Liver (tissue), 9 donors: Measurements from ENCODE around the gene ADGRV1. TPM values are rescaled to one million over a fixed set of nuclear protein-coding genes. Genes with fewer than 3 reads are reported as not detected.

Source experiments
- DNase-seq: peaks from one replicate; pipeline ENCODE4 v3.0.0-alpha.2; 2017; ENCODE audit warnings: low spot score
- H3K27ac ChIP-seq, 2 donors: one replicate each; pipeline ENCODE4 v1.7.0; 2013; ENCODE audit warnings: inconsistent platforms in 2 of 2, low read length in 2 of 2, control low read depth in 1 of 2, low read depth in 1 of 2, mild to moderate bottlenecking in 1 of 2
- H3K27me3 ChIP-seq, 4 donors: one replicate each; pipeline versions ENCODE4 v1.6.1 to v1.7.0; 2013; ENCODE audit warnings: low read length in 3 of 4, inconsistent platforms in 1 of 4, mild to moderate bottlenecking in 1 of 4, moderate library complexity in 1 of 4; ENCODE audit not compliant: control insufficient read depth in 4 of 4, insufficient read depth in 4 of 4
- H3K36me3 ChIP-seq, 4 donors: one replicate each; pipeline versions ENCODE4 v1.6.1 to v1.7.0; 2013; ENCODE audit warnings: low read length in 3 of 4, mild to moderate bottlenecking in 3 of 4, low read depth in 1 of 4, moderate library complexity in 1 of 4; ENCODE audit not compliant: control insufficient read depth in 4 of 4, insufficient read depth in 3 of 4
- H3K4me1 ChIP-seq, 4 donors: one replicate each; pipeline versions ENCODE4 v1.6.1 to v1.7.0; 2013; ENCODE audit warnings: low read length in 3 of 4, mild to moderate bottlenecking in 3 of 4, moderate library complexity in 1 of 4; ENCODE audit not compliant: control insufficient read depth in 4 of 4, insufficient read depth in 4 of 4
- H3K4me3 ChIP-seq, 3 donors: one replicate each; pipeline versions ENCODE4 v1.6.1 to v1.7.0; 2013; ENCODE audit warnings: low read length in 3 of 3, control low read depth in 1 of 3, low read depth in 1 of 3, mild to moderate bottlenecking in 1 of 3
- H3K9ac ChIP-seq, 2 donors: one replicate each; pipeline ENCODE4 v1.7.0; 2013; ENCODE audit warnings: low read length in 2 of 2, mild to moderate bottlenecking in 2 of 2, moderate library complexity in 2 of 2, control low read depth in 1 of 2, low read depth in 1 of 2
- H3K9me3 ChIP-seq, 4 donors: one replicate each; pipeline versions ENCODE4 v1.6.1 to v1.7.0; 2013; ENCODE audit warnings: low read length in 3 of 4; ENCODE audit not compliant: control insufficient read depth in 4 of 4
- EGR1 ChIP-seq, 2 donors: IDR thresholded peaks; 2 replicates each; pipeline ENCODE4 v1.6.1; 2016 to 2018; ENCODE audit warnings: antibody characterized with exemption in 2 of 2, low read depth in 2 of 2
- FOXA1 ChIP-seq: IDR thresholded peaks from 2 replicates; pipeline ENCODE4 v1.6.1; 2016; ENCODE audit warnings: antibody characterized with exemption
- FOXA2 ChIP-seq: IDR thresholded peaks from 2 replicates; pipeline ENCODE4 v1.6.1; 2016; ENCODE audit warnings: antibody characterized with exemption
- GABPA ChIP-seq, 2 donors: IDR thresholded peaks in 1 of 2; conservative IDR thresholded peaks in 1 of 2; 2 replicates each; pipeline ENCODE4 v1.6.1; 2016; ENCODE audit warnings: antibody characterized with exemption in 2 of 2, mild to moderate bottlenecking in 1 of 2, moderate library complexity in 1 of 2
- HNF4A ChIP-seq, 2 donors: conservative IDR thresholded peaks; 2 replicates each; pipeline ENCODE4 v1.6.1; 2016; ENCODE audit warnings: antibody characterized with exemption in 2 of 2, mild to moderate bottlenecking in 2 of 2
- HNF4G ChIP-seq: IDR thresholded peaks from 2 replicates; pipeline ENCODE4 v1.6.1; 2016; ENCODE audit warnings: antibody characterized with exemption
- JUND ChIP-seq, 2 donors: IDR thresholded peaks; 2 replicates each; pipeline ENCODE4 v1.6.1; 2016; ENCODE audit warnings: antibody characterized with exemption in 2 of 2
- NR2F2 ChIP-seq: IDR thresholded peaks from 2 replicates; pipeline ENCODE4 v1.6.1; 2016; ENCODE audit warnings: antibody characterized with exemption
- RAD21 ChIP-seq, 2 donors: IDR thresholded peaks; 2 replicates each; pipeline ENCODE4 v1.6.1; 2016; ENCODE audit warnings: antibody characterized with exemption in 2 of 2, mild to moderate bottlenecking in 2 of 2
- RXRA ChIP-seq, 2 donors: IDR thresholded peaks; 2 replicates each; pipeline ENCODE4 v1.6.1; 2017 to 2018; ENCODE audit warnings: antibody characterized with exemption in 2 of 2, mild to moderate bottlenecking in 1 of 2
- SP1 ChIP-seq: IDR thresholded peaks from 2 replicates; pipeline ENCODE4 v1.6.1; 2018; ENCODE audit warnings: antibody characterized with exemption, mild to moderate bottlenecking
- TAF1 ChIP-seq: conservative IDR thresholded peaks from 2 replicates; pipeline ENCODE4 v1.6.1; 2016; ENCODE audit warnings: antibody characterized with exemption, mild to moderate bottlenecking
- YY1 ChIP-seq: IDR thresholded peaks from 2 replicates; pipeline ENCODE4 v1.6.1; 2016; ENCODE audit warnings: antibody characterized with exemption, mild to moderate bottlenecking
- WGBS: extraction: QIAGEN DNeasy Blood & Tissue Kit; methylation state at CpG from one replicate; pipeline ENCODE4 v1.1.7; 2013; 5-methylcytosine and 5-hydroxymethylcytosine counted together
- polyA plus RNA-seq, 2 donors: library from polyadenylated mRNA; stranded (reverse) in 1 of 2; unstranded in 1 of 2; fragments of 200-250 nt in 1 of 2; fragments of >200 nt in 1 of 2; fragmentation: Nextera tagmentation in 1 of 2; extraction: Ambion mirVana in 1 of 2; gene quantifications; one replicate each; pipeline versions ENCODE4 v1.2.1 to v1.2.3, GENCODE V29; 2013 to 2015
- total RNA-seq, 2 donors: library from RNA; depleted of rRNA; stranded (reverse); fragments of >200 nt; gene quantifications; one replicate each; pipeline ENCODE4 v1.2.3, GENCODE V29; 2014
- TF ChIP-seq, protein P1 (sequence below): IDR thresholded peaks from 2 replicates; pipeline ENCODE4 v1.6.1; 2016; ENCODE audit warnings: antibody characterized with exemption
- TF ChIP-seq, protein P2 (sequence below): IDR thresholded peaks from 2 replicates; pipeline ENCODE4 v1.6.1; 2016; ENCODE audit warnings: antibody characterized with exemption, mild to moderate bottlenecking
- TF ChIP-seq, protein P3 (sequence below): IDR thresholded peaks from 2 replicates; pipeline ENCODE4 v1.6.1; 2016; ENCODE audit warnings: antibody characterized with exemption
- donor health status: healthy.
- donor health status: healthy.
- donor health status: healthy.
- donor health status: healthy.
- donor health status: healthy.

Gene ADGRV1
- total and polyA plus RNA-seq, 4 donors, result 5.1 to 15.5 (median 9.6) TPM

DNA sequence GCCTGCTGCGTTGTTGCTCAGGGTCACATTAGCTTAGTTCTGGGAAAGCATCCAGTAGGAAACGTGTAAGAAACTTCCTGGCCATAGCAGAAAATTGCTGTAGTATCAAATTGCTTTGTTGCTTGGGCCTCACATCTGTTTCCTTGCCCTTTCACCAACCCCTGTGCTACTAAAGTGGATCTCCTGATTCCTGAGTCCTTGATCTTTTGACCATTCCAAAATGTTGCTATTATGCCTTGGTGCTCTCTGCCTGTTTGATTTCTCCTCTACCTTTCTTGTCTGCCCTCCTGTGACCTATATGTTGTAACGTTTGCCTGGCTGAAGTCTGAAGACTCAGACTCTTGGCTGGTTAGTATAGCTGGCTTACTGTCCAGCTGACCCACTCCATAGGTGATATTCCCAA, 350.5 kb downstream of the ADGRV1 start (continued):
- peak; percentile 64 for TF ChIP-seq SP1
- peak; percentile 66 for TF ChIP-seq YY1

DNA sequence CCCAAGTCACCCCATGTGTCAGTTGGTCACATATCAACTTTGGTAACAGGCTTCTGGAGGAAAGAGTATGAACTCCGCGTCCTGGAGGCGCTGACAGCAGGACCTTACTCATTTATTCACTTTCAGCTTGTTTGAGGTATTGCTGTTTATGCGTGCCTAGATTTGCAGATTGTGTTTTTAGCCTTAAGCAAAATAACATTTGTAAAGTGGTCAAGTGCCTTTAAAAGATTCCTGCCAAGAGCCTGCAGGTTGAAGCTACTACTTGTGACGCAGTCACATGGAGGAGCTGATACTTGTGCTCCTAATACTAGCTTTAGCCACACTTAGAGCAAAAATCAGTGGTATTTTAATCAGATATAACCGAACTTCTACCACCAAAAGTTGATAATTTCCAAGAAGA, 351.3 kb downstream of the ADGRV1 start:
- Histone ChIP-seq H3K36me3 (no peaks in the 10 kb centered on the region), H3K4me1 (peaks cover 0 to 26% (median 4%) of the 10 kb centered on the region in 4 donors), H3K27me3 (no peaks in the 10 kb centered on the region), H3K9ac (no peak overlapping the region), H3K27ac (peak overlapping the region; percentile 56 to 75), H3K4me3 (no peak overlapping the region), H3K9me3 (no peaks in the 10 kb centered on the region)
- WGBS, result 86% methylated on average over 6 of the region's 6 CpGs
- DNase-seq, result no peak
- TF ChIP-seq JUND (IDR thresholded peaks at IDR 0.05), result no peak
- no peak for TF ChIP-seq HNF4G
- TF ChIP-seq EGR1 (IDR thresholded peaks at IDR 0.05; ENCODE audit: low read depth in 2 of 2), result no peak
- no peak for TF ChIP-seq YY1
- no peak for TF ChIP-seq FOXA2

DNA sequence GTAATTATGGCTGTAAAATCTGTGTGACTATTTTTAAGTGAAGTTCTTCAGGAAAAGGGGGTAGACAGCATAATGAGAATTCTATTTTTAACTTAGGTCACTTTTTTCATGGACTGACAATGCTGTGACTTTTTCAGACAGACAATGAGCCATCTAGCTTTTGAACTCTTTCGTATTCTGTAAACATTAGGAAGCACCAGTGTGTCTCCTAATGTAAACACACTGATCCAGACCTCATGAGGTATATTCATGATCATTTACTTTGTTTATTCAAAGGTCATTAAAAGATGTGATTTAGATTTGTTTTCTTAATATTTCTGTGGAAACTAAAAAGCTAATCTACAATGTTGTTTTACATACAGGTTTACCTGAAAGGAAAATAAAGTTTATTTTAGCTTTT, 352.6 kb downstream of the ADGRV1 start:
- Histone ChIP-seq H3K9me3 (no peaks in the 10 kb centered on the region), H3K27ac (peak overlapping the region; percentile 81 to 89), H3K4me3 (no peak overlapping the region), H3K36me3 (no peaks in the 10 kb centered on the region), H3K4me1 (peaks cover under 1 to 32% (median 9%) of the 10 kb centered on the region in 4 donors), H3K9ac (peak overlapping the region in 1 of 2 donors; percentile 76), H3K27me3 (no peaks in the 10 kb centered on the region)
- no peak for DNase-seq
- 20% methylated on average over 1 of the region's 1 CpG for WGBS
- TF ChIP-seq RXRA (IDR thresholded peaks at IDR 0.05), result peak; percentile 43 to 85
- TF ChIP-seq, protein P1, sequence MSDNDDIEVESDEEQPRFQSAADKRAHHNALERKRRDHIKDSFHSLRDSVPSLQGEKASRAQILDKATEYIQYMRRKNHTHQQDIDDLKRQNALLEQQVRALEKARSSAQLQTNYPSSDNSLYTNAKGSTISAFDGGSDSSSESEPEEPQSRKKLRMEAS, result peak; percentile 60
- TF ChIP-seq EGR1 (IDR thresholded peaks at IDR 0.05; ENCODE audit: low read depth in 2 of 2), result no peak
- TF ChIP-seq YY1, result peak; percentile 56
- TF ChIP-seq SP1, result peak; percentile 69
- TF ChIP-seq, protein P2, sequence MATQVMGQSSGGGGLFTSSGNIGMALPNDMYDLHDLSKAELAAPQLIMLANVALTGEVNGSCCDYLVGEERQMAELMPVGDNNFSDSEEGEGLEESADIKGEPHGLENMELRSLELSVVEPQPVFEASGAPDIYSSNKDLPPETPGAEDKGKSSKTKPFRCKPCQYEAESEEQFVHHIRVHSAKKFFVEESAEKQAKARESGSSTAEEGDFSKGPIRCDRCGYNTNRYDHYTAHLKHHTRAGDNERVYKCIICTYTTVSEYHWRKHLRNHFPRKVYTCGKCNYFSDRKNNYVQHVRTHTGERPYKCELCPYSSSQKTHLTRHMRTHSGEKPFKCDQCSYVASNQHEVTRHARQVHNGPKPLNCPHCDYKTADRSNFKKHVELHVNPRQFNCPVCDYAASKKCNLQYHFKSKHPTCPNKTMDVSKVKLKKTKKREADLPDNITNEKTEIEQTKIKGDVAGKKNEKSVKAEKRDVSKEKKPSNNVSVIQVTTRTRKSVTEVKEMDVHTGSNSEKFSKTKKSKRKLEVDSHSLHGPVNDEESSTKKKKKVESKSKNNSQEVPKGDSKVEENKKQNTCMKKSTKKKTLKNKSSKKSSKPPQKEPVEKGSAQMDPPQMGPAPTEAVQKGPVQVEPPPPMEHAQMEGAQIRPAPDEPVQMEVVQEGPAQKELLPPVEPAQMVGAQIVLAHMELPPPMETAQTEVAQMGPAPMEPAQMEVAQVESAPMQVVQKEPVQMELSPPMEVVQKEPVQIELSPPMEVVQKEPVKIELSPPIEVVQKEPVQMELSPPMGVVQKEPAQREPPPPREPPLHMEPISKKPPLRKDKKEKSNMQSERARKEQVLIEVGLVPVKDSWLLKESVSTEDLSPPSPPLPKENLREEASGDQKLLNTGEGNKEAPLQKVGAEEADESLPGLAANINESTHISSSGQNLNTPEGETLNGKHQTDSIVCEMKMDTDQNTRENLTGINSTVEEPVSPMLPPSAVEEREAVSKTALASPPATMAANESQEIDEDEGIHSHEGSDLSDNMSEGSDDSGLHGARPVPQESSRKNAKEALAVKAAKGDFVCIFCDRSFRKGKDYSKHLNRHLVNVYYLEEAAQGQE, result peak; percentile 51
- no peak for TF ChIP-seq JUND (IDR thresholded peaks at IDR 0.05)
- peak; percentile 40 for TF ChIP-seq TAF1
- TF ChIP-seq, protein P3, sequence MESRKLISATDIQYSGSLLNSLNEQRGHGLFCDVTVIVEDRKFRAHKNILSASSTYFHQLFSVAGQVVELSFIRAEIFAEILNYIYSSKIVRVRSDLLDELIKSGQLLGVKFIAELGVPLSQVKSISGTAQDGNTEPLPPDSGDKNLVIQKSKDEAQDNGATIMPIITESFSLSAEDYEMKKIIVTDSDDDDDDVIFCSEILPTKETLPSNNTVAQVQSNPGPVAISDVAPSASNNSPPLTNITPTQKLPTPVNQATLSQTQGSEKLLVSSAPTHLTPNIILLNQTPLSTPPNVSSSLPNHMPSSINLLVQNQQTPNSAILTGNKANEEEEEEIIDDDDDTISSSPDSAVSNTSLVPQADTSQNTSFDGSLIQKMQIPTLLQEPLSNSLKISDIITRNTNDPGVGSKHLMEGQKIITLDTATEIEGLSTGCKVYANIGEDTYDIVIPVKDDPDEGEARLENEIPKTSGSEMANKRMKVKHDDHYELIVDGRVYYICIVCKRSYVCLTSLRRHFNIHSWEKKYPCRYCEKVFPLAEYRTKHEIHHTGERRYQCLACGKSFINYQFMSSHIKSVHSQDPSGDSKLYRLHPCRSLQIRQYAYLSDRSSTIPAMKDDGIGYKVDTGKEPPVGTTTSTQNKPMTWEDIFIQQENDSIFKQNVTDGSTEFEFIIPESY, result peak; percentile 44
- TF ChIP-seq FOXA2, result peak; percentile 99
- no peak for TF ChIP-seq NR2F2
- TF ChIP-seq HNF4A (conservative IDR thresholded peaks at IDR 0.05), result peak; percentile 65 to 78
- TF ChIP-seq GABPA (IDR thresholded peaks at IDR 0.05 in 1 of 2, conservative IDR thresholded peaks at IDR 0.05 in 1 of 2), result no peak
- TF ChIP-seq RAD21 (IDR thresholded peaks at IDR 0.05), result peak; percentile 37 to 42
- TF ChIP-seq FOXA1, result peak; percentile 96
